Stomach smooth muscle (tissue), 2 donors: ENCODE results near the gene TSBP1.
"Not testable (repeated sequence)": the region's sequence is repeated elsewhere in the genome, so short reads cannot be mapped to it uniquely, and the experiment has no call there.

Source experiments
- H3K27ac ChIP-seq: one replicate; pipeline ENCODE4 v1.7.0; 2013; ENCODE audit warnings: mild to moderate bottlenecking, low read length, inconsistent platforms
- H3K27me3 ChIP-seq, 2 donors: one replicate each; pipeline ENCODE4 v1.7.0; 2013; ENCODE audit warnings: low read length in 2 of 2; ENCODE audit not compliant: insufficient read depth in 2 of 2, control insufficient read depth in 1 of 2
- H3K36me3 ChIP-seq, 2 donors: one replicate each; pipeline ENCODE4 v1.7.0; 2013; ENCODE audit warnings: low read length in 2 of 2; ENCODE audit not compliant: control insufficient read depth in 2 of 2, insufficient read depth in 2 of 2
- H3K4me1 ChIP-seq: one replicate; pipeline ENCODE4 v1.7.0; 2013; ENCODE audit warnings: low read length; ENCODE audit not compliant: control insufficient read depth, insufficient read depth
- H3K4me3 ChIP-seq, 2 donors: one replicate each; pipeline ENCODE4 v1.7.0; 2013; ENCODE audit warnings: low read length in 2 of 2
- H3K9ac ChIP-seq, 2 donors: one replicate each; pipeline ENCODE4 v1.7.0; 2013; ENCODE audit warnings: low read length in 2 of 2, mild to moderate bottlenecking in 1 of 2
- H3K9me3 ChIP-seq, 2 donors: one replicate each; pipeline ENCODE4 v1.7.0; 2013; ENCODE audit warnings: low read length in 2 of 2; ENCODE audit not compliant: control insufficient read depth in 2 of 2
- donor health status: healthy.
- donor health status: Pancreatic carcinoma.

The TSBP1 gene

GRCh38 chr6:32375739-32376529 lies 4.2 kb upstream of the TSBP1 start:
- Histone ChIP-seq H3K4me1 (no peaks in the 10 kb centered on the region), H3K27me3 (peaks cover 3 to 4% of the 10 kb centered on the region in 2 donors), H3K9ac (no peak overlapping the region), H3K4me3 (no peak overlapping the region), H3K9me3 (no peaks in the 10 kb centered on the region), H3K27ac (no peak overlapping the region), H3K36me3 (no peaks in the 10 kb centered on the region)

- H3K27ac ChIP-seq = no peak overlapping the region
Observed at GRCh38 chr6:32371229-32371628, 474 bp downstream of the TSBP1 start.

DNA sequence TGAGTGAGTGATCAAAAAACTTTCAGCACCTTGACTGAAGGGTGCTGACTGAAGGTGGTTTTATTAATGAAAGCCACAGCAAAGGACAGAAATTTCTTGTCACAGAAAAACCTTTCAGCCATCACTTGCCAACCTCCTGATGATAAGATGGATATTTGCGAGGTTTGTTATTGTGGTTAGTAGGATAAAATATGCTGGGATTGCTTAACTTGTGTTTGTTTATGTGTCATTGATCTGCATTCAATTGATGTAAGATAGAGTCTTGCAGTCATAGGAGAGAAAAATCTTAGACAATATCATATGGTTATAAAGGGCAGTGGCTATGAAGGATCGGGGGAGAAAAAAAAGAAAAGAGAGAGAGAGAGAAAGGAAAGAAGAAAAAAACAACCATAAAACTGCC lies 1.2 kb downstream of the TSBP1 start:
- H3K36me3 ChIP-seq = no peaks in the 10 kb centered on the region
- no peaks in the 10 kb centered on the region for H3K4me1 ChIP-seq
- no peak overlapping the region for H3K9ac ChIP-seq
- no peak overlapping the region for H3K27ac ChIP-seq
- H3K27me3 ChIP-seq = peaks cover 0 to under 1% of the 10 kb centered on the region in 2 donors
- H3K4me3 ChIP-seq = no peak overlapping the region
- H3K9me3 ChIP-seq = no peaks in the 10 kb centered on the region

More at GRCh38 chr6:32371229-32371628, 474 bp downstream of the TSBP1 start:
- no peaks in the 10 kb centered on the region for H3K9me3 ChIP-seq
- no peak overlapping the region for H3K4me3 ChIP-seq
- H3K36me3 ChIP-seq = no peaks in the 10 kb centered on the region
- H3K4me1 ChIP-seq = no peaks in the 10 kb centered on the region
- H3K27me3 ChIP-seq = peaks cover 2 to 4% of the 10 kb centered on the region in 2 donors
- no peak overlapping the region for H3K9ac ChIP-seq

- H3K4me1 ChIP-seq = no peaks in the 10 kb centered on the region
- no peak overlapping the region for H3K9ac ChIP-seq
- no peaks in the 10 kb centered on the region for H3K9me3 ChIP-seq
- H3K27me3 ChIP-seq = peaks cover 0 to 3% of the 10 kb centered on the region in 2 donors
- no peak overlapping the region for H3K27ac ChIP-seq
- H3K4me3 ChIP-seq = no peak overlapping the region
- H3K36me3 ChIP-seq = no peaks in the 10 kb centered on the region
Observed at GRCh38 chr6:32369660-32370059, 2.0 kb downstream of the TSBP1 start.

DNA sequence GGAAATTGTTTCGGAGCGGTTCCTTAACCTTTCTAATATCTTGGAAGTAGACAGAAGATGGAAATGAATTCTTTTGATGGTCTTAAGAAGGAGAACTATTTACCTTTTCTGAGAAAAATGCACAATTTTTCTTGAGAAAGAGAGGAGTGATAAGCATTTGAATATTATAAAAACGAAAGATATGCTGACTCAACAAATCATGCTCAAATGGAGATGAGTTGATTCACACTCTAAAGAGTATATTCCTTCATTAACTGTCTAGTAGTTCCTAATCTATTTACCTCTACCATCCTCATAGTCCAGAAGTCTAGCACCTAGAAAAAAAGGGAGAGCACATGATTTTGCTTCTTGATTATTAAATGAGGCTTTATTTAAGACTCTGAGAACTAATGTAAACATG lies 4.1 kb downstream of the TSBP1 start:
- no peaks in the 10 kb centered on the region for H3K4me1 ChIP-seq
- peaks cover 0 to 3% of the 10 kb centered on the region in 2 donors for H3K27me3 ChIP-seq
- no peak overlapping the region for H3K9ac ChIP-seq
- H3K27ac ChIP-seq = no peak overlapping the region
- no peaks in the 10 kb centered on the region for H3K9me3 ChIP-seq
- no peaks in the 10 kb centered on the region for H3K36me3 ChIP-seq
- H3K4me3 ChIP-seq = no peak overlapping the region

DNA sequence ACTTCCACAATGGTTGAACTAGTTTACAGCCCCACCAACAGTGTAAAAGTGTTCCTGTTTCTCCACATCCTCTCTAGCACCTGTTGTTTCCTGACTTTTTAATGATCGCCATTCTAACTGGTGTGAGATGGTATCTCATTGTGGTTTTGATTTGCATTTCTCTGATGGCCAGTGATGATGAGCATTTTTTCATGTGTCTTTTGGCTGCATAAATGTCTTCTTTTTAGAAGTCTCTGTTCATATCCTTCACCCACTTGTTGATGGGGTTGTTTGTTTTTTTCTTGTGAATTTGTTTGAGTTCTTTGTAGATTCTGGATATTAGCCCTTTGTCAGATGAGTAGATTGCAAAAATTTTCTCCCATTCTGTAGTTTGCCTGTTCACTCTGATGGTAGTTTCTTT lies 12.5 kb downstream of the TSBP1 start:
- not testable (repeated sequence) for H3K36me3 ChIP-seq, H3K27ac ChIP-seq, H3K9ac ChIP-seq, H3K9me3 ChIP-seq, H3K4me3 ChIP-seq, H3K4me1 ChIP-seq, H3K27me3 ChIP-seq

GRCh38 chr6:32358548-32358947 lies 13.2 kb downstream of the TSBP1 start:
- not testable (repeated sequence) for H3K36me3 ChIP-seq, H3K27me3 ChIP-seq, H3K9me3 ChIP-seq, H3K27ac ChIP-seq, H3K9ac ChIP-seq, H3K4me1 ChIP-seq, H3K4me3 ChIP-seq

- Histone ChIP-seq H3K36me3 (no peaks in the 10 kb centered on the region), H3K4me1 (no peaks in the 10 kb centered on the region), H3K9ac (no peak overlapping the region), H3K27ac (no peak overlapping the region), H3K27me3 (no peaks in the 10 kb centered on the region), H3K4me3 (no peak overlapping the region), H3K9me3 (no peaks in the 10 kb centered on the region)
Observed at GRCh38 chr6:32355018-32355417, 16.7 kb downstream of the TSBP1 start.

GRCh38 chr6:32353348-32353747 lies 18.4 kb downstream of the TSBP1 start:
- Histone ChIP-seq H3K4me1 (no peaks in the 10 kb centered on the region), H3K27ac (no peak overlapping the region), H3K27me3 (no peaks in the 10 kb centered on the region), H3K4me3 (no peak overlapping the region), H3K36me3 (no peaks in the 10 kb centered on the region), H3K9me3 (no peaks in the 10 kb centered on the region), H3K9ac (no peak overlapping the region)

- H3K36me3 ChIP-seq = no peaks in the 10 kb centered on the region
- H3K4me1 ChIP-seq = no peaks in the 10 kb centered on the region
- no peaks in the 10 kb centered on the region for H3K27me3 ChIP-seq
- no peak overlapping the region for H3K4me3 ChIP-seq
- no peak overlapping the region for H3K9ac ChIP-seq
- H3K9me3 ChIP-seq = no peaks in the 10 kb centered on the region
- H3K27ac ChIP-seq = no peak overlapping the region
Observed at GRCh38 chr6:32340242-32340641, 31.5 kb downstream of the TSBP1 start.

DNA sequence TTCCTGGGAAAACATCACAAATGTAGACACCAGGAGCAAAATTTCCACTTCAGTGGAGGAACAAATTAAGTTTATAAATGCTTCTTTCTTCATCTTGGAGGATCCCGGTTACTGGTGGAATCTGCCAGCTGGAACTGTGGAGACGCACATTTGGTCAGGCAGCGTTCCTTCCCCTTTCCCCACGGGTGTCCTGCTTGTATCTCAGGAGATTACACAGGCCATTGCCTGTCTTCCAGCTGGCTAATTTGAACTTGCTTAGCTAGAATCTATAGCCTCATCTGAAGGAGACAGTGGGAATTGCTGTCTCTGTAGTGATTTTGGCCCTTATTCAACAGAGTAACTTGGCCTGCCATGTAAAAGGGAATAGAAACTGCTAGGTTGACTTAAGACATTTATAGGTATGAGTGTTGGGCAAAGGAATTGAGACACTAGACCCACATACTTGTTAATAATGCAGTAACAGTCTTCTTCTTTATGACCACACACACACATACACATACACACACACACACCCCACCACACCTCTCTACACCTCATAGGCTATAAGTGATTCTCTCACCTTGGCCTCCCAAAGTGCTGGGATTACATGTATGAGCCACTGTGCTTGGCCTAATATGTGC lies 34.4 kb downstream of the TSBP1 start:
- Histone ChIP-seq H3K4me1 (no peaks in the 10 kb centered on the region), H3K27ac (no peak overlapping the region), H3K27me3 (peaks cover 0 to 2% of the 10 kb centered on the region in 2 donors), H3K9ac (no peak overlapping the region), H3K4me3 (no peak overlapping the region), H3K36me3 (no peaks in the 10 kb centered on the region), H3K9me3 (no peaks in the 10 kb centered on the region)
